Measurements from ENCODE around the gene PRUNE2.
"Not testable (repeated sequence)": the region's sequence is repeated elsewhere in the genome, so short reads cannot be mapped to it uniquely, and the experiment has no call there.

PRUNE2 gene

DNA sequence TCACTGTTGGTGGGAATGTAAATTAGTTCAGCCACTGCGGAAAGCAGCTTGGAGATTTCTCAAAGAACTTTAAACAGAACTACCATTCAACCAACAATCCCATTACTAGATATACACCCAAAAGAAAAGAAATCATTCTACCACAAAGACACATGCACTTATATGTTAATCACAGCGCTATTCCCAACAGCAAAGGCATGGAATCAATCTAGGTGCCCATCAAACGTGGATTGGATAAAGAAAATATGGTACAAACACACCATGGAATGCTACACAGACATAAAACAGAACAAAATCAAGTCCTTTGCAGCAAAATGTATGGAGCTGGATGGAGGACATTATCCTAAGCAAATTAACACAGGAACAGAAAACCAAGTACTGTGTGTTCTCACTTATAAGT, 42.1 kb downstream of the PRUNE2 start:
- no peaks in the 10 kb centered on the region for H3K9me3 ChIP-seq (ENCODE audit: control insufficient read depth, low read length)
- peaks cover 59% of the 10 kb centered on the region for H3K4me1 ChIP-seq (ENCODE audit: control insufficient read depth, insufficient read depth, low read length)
- no peak overlapping the region for H3K4me3 ChIP-seq (ENCODE audit: low read length)
- DNase-seq (ENCODE audit: low read depth): no peak
- H3K36me3 ChIP-seq (ENCODE audit: control insufficient read depth, insufficient read depth, low read length, severe bottlenecking): peaks cover 14% of the 10 kb centered on the region
- no peaks in the 10 kb centered on the region for H3K27me3 ChIP-seq (replicated peaks; ENCODE audit: control insufficient read depth, insufficient read depth, low read length)
- H3K9ac ChIP-seq (ENCODE audit: low read length): no peak overlapping the region

- H3K4me3 ChIP-seq (ENCODE audit: low read length): no peak overlapping the region
- no peak overlapping the region for H3K9ac ChIP-seq (ENCODE audit: low read length)
- H3K27me3 ChIP-seq (replicated peaks; ENCODE audit: control insufficient read depth, insufficient read depth, low read length): no peaks in the 10 kb centered on the region
- H3K36me3 ChIP-seq (ENCODE audit: control insufficient read depth, insufficient read depth, low read length, severe bottlenecking): peaks cover 20% of the 10 kb centered on the region
- no peak for DNase-seq (ENCODE audit: low read depth)
- H3K4me1 ChIP-seq (ENCODE audit: control insufficient read depth, insufficient read depth, low read length): peaks cover 37% of the 10 kb centered on the region
- no peaks in the 10 kb centered on the region for H3K9me3 ChIP-seq (ENCODE audit: control insufficient read depth, low read length)
Observed at GRCh38 chr9:76859860-76860259, 46.1 kb downstream of the PRUNE2 start.

DNA sequence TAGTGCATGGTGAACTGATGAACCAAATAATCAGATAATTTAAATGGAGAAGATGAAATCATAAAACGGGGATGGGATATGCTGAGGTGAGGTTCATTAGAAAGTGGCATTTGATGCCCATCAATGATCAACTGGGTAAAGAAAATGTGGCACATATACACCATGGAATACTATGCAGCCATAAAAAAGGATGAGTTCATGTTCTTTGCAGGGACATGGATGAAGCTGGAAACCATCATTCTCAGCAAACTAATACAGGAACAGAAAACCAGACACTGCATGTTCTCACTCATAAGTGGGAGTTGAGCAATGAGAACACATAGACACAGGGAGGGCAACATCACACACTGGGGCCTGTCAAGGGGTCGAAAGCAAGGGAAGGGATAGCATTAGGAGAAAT, 47.7 kb downstream of the PRUNE2 start:
- not testable (repeated sequence) for DNase-seq (ENCODE audit: low read depth); H3K9me3 ChIP-seq (ENCODE audit: control insufficient read depth, low read length); H3K9ac ChIP-seq (ENCODE audit: low read length); H3K4me3 ChIP-seq (ENCODE audit: low read length); H3K27me3 ChIP-seq (replicated peaks; ENCODE audit: control insufficient read depth, insufficient read depth, low read length)
- Histone ChIP-seq H3K36me3 (ENCODE audit: control insufficient read depth, insufficient read depth, low read length, severe bottlenecking) (peaks cover 23% of the 10 kb centered on the region), H3K4me1 (ENCODE audit: control insufficient read depth, insufficient read depth, low read length) (peaks cover 28% of the 10 kb centered on the region)

- Histone ChIP-seq H3K9me3 (ENCODE audit: control insufficient read depth, low read length) (no peaks in the 10 kb centered on the region), H3K36me3 (ENCODE audit: control insufficient read depth, insufficient read depth, low read length, severe bottlenecking) (peaks cover 35% of the 10 kb centered on the region), H3K9ac (ENCODE audit: low read length) (no peak overlapping the region), H3K27me3 (replicated peaks; ENCODE audit: control insufficient read depth, insufficient read depth, low read length) (no peaks in the 10 kb centered on the region), H3K4me3 (ENCODE audit: low read length) (no peak overlapping the region), H3K4me1 (ENCODE audit: control insufficient read depth, insufficient read depth, low read length) (peaks cover 13% of the 10 kb centered on the region)
- DNase-seq (ENCODE audit: low read depth): no peak
Observed at GRCh38 chr9:76856016-76856415, 49.9 kb downstream of the PRUNE2 start.

GRCh38 chr9:76855015-76855414, 50.9 kb downstream of the PRUNE2 start:
- Histone ChIP-seq H3K9me3 (ENCODE audit: control insufficient read depth, low read length) (no peaks in the 10 kb centered on the region), H3K9ac (ENCODE audit: low read length) (no peak overlapping the region), H3K4me3 (ENCODE audit: low read length) (no peak overlapping the region), H3K4me1 (ENCODE audit: control insufficient read depth, insufficient read depth, low read length) (peaks cover 13% of the 10 kb centered on the region), H3K27me3 (replicated peaks; ENCODE audit: control insufficient read depth, insufficient read depth, low read length) (no peaks in the 10 kb centered on the region), H3K36me3 (ENCODE audit: control insufficient read depth, insufficient read depth, low read length, severe bottlenecking) (peaks cover 33% of the 10 kb centered on the region)
- peak; percentile 29 for DNase-seq (ENCODE audit: low read depth)

DNA sequence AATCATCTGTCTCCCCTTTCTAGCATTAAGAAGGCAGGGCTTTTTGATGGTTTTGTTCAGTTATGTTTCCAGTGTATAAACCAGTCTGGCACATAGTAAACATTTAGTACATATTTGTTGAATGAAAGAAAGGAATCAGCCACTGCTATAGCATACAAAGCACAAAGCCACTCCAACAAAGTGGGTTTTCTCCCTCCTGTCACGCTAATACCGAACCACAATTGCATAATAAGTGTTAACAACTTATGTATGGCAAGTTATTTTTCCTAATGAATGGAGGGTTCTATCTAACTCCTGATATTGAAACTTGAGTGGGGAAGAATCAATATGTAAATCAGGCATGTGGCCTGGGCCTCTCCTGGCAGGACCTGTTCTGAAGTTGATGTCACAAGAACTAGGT, 53.9 kb downstream of the PRUNE2 start:
- Histone ChIP-seq H3K9me3 (ENCODE audit: control insufficient read depth, low read length) (no peaks in the 10 kb centered on the region), H3K4me1 (ENCODE audit: control insufficient read depth, insufficient read depth, low read length) (peaks cover 13% of the 10 kb centered on the region), H3K27me3 (replicated peaks; ENCODE audit: control insufficient read depth, insufficient read depth, low read length) (no peaks in the 10 kb centered on the region), H3K9ac (ENCODE audit: low read length) (no peak overlapping the region), H3K36me3 (ENCODE audit: control insufficient read depth, insufficient read depth, low read length, severe bottlenecking) (peaks cover 51% of the 10 kb centered on the region), H3K4me3 (ENCODE audit: low read length) (no peak overlapping the region)
- DNase-seq (ENCODE audit: low read depth): no peak

DNA sequence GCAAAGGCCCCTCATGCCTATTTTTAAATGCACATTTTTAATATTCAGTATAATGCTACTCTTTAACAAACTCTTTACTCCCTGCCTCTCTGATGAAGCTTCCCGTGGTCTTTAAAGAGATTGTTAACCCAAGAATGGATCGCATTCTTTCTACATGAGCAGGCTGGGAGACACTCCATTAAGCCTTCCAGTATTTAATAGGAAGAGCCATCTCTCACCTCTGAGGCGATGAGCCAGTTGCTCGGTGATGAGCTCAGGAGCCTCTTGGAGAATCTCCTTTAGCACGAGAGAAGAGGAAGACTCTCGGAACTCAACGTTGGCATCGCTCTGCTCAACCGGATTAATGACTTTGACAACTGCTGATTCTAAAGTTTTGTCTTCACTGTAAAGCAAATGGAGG, 59.6 kb downstream of the PRUNE2 start:
- no peak overlapping the region for H3K9ac ChIP-seq (ENCODE audit: low read length)
- no peak for DNase-seq (ENCODE audit: low read depth)
- H3K4me3 ChIP-seq (ENCODE audit: low read length): no peak overlapping the region
- H3K36me3 ChIP-seq (ENCODE audit: control insufficient read depth, insufficient read depth, low read length, severe bottlenecking): peaks cover 61% of the 10 kb centered on the region
- no peaks in the 10 kb centered on the region for H3K9me3 ChIP-seq (ENCODE audit: control insufficient read depth, low read length)
- H3K4me1 ChIP-seq (ENCODE audit: control insufficient read depth, insufficient read depth, low read length): no peaks in the 10 kb centered on the region
- no peaks in the 10 kb centered on the region for H3K27me3 ChIP-seq (replicated peaks; ENCODE audit: control insufficient read depth, insufficient read depth, low read length)

DNA sequence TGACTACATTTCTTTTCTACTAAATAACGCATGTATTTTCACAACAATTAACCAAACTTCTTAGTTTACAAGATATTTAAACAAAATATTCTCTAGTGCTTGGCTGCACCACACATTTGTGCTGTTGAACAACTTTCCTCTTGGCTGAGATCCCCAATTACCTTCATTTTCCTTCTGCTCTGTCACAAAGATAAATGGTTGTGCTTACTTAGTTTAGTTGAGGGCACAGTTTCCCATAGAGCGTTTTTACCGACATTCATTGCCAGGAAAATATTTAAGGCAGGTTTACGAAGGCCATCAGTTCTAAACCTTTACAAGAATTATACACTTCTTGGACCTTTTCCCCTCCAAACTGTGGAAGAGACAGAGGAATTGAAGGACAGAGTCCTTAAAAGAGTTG, 60.7 kb downstream of the PRUNE2 start:
- Histone ChIP-seq H3K4me3 (ENCODE audit: low read length) (no peak overlapping the region), H3K27me3 (replicated peaks; ENCODE audit: control insufficient read depth, insufficient read depth, low read length) (no peaks in the 10 kb centered on the region), H3K36me3 (ENCODE audit: control insufficient read depth, insufficient read depth, low read length, severe bottlenecking) (peaks cover 58% of the 10 kb centered on the region), H3K4me1 (ENCODE audit: control insufficient read depth, insufficient read depth, low read length) (no peaks in the 10 kb centered on the region), H3K9me3 (ENCODE audit: control insufficient read depth, low read length) (no peaks in the 10 kb centered on the region), H3K9ac (ENCODE audit: low read length) (no peak overlapping the region)
- DNase-seq (ENCODE audit: low read depth): no peak

GRCh38 chr9:76835571-76836283, 70.2 kb downstream of the PRUNE2 start:
- Histone ChIP-seq H3K9me3 (ENCODE audit: control insufficient read depth, low read length) (peaks cover under 1% of the 10 kb centered on the region), H3K4me1 (ENCODE audit: control insufficient read depth, insufficient read depth, low read length) (peaks cover 29% of the 10 kb centered on the region), H3K4me3 (ENCODE audit: low read length) (peak overlapping the region; percentile 74), H3K27me3 (replicated peaks; ENCODE audit: control insufficient read depth, insufficient read depth, low read length) (no peaks in the 10 kb centered on the region), H3K36me3 (ENCODE audit: control insufficient read depth, insufficient read depth, low read length, severe bottlenecking) (peaks cover 14% of the 10 kb centered on the region), H3K9ac (ENCODE audit: low read length) (peak overlapping the region; percentile 92)
- DNase-seq (ENCODE audit: low read depth): peak; percentile 83

DNA sequence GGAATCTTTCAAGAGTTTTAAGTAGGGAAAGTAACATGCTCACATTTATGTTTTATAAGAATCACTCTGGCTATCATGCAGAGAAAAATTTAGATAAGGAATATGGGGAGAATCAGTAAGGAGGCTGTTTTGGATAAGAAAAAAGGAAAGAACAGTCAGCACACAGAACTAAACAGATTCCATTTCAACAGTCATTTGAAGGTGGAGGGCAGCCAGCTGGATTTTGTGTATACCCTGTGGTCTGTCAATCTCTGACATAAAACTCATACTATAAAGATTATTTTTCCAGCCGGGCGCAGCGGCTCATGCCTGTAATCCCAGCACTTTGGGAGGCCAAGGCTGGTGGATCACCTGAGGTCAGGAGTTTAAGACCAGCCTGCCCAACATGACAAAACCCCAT, 77.5 kb downstream of the PRUNE2 start:
- Histone ChIP-seq H3K9ac (ENCODE audit: low read length) (no peak overlapping the region), H3K27me3 (replicated peaks; ENCODE audit: control insufficient read depth, insufficient read depth, low read length) (no peaks in the 10 kb centered on the region), H3K4me3 (ENCODE audit: low read length) (no peak overlapping the region), H3K4me1 (ENCODE audit: control insufficient read depth, insufficient read depth, low read length) (peaks cover 8% of the 10 kb centered on the region), H3K9me3 (ENCODE audit: control insufficient read depth, low read length) (peaks cover 10% of the 10 kb centered on the region), H3K36me3 (ENCODE audit: control insufficient read depth, insufficient read depth, low read length, severe bottlenecking) (peaks cover 48% of the 10 kb centered on the region)
- DNase-seq (ENCODE audit: low read depth): no peak

DNA sequence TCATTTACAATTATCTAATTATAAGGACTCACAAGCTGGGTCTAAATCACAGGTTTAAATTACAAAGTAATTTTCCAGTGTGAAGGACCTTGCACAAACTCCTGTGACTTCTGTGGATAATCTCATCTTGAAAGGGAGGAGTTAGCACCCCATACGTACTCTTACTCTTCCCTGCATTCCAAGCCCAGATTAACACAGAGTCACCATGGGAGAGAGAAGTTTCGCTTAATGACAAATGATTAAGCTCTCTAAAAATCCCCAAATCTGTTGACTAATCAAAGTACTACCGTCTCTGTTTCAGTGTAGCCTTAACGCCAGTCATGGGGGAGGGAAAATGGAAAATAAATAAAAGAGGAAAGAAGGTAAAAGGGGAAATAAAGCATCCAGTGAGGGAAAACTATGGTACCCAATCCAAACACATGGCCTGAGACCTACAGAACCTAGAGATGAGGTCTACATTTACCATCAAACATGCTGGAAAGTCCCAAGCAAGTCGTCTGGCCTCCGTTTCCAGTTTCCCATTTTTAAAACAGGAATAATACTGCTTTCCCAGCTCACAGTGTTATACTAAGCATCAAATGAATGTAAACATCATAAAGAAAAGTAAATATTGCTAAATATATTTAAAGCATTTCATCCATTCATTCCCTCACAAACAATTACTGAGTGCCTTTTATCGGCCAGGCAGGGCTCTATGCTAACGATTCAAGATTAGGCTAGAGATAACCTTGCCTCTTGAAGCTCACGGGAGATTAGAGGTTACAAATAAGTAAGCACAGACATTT, 78.4 kb downstream of the PRUNE2 start:
- Histone ChIP-seq H3K9me3 (ENCODE audit: control insufficient read depth, low read length) (peaks cover 10% of the 10 kb centered on the region), H3K27me3 (replicated peaks; ENCODE audit: control insufficient read depth, insufficient read depth, low read length) (no peaks in the 10 kb centered on the region), H3K36me3 (ENCODE audit: control insufficient read depth, insufficient read depth, low read length, severe bottlenecking) (peaks cover 52% of the 10 kb centered on the region), H3K9ac (ENCODE audit: low read length) (no peak overlapping the region), H3K4me1 (ENCODE audit: control insufficient read depth, insufficient read depth, low read length) (peaks cover 8% of the 10 kb centered on the region), H3K4me3 (ENCODE audit: low read length) (no peak overlapping the region)
- no peak for DNase-seq (ENCODE audit: low read depth)
